ENCODE measurements around the gene OPCML.

The OPCML gene

DNA sequence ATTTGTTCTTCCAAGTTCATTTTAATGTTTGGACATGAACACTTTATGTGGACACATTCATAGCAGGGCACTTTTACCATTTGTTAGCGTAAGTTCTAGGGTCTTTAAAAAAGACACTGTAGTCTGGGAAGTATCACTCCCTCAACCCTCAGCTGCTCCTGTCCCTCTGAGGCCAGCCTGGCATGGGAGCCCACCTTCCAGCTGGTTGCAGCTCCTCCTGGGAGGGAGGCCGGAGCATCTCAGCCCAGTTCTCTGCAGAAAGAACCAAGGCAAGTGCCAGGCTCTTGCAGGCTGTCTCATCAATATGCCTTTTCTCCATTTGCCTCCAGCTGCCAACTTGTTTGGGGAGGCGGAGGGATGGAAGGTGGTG, 150.6 kb downstream of the OPCML start:
- no peak for FAIRE-seq
- DNase-seq (ENCODE audit: insufficient read length, low spot score): no peak

DNA sequence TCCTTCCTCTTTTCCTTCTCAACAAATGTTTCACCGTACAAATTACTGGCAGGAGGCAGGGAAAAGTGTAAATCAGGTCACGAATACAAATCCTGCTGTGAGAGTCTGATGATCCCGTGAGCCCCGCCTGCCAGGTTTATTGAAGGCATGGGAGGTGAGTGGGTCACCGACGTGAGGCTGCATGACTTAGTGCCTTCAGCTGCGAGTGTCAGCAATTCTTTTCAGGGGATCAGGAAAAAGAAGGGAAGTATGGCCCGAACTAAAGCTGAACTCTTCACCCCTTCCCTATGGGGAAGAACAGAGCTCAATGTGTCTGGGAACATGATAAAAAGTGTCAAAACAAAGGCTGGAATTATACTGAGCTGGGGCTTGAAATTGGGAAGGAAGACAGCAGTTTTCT, 166.2 kb downstream of the OPCML start:
- FAIRE-seq (no peak), DNase-seq (ENCODE audit: insufficient read length, low spot score) (no peak)

DNA sequence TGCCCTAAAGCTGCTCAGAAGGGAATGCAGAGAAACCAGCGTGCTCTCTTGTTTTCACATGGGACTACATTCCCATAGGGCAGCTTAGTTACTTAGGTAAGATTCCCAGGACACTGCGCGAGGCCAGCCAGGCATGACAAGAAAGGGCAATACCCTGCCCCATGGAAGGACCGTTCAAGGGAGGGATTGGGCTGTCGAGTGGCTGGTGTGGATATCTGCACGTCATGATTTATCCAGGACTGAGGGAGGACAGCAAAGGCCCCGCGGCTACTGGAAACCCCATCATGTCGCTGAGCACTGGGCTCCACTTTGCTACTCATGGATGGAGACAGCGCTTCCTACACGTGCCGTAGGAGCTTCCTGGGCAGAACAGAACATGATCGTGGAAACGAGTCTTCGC, 169.4 kb downstream of the OPCML start:
- DNase-seq (ENCODE audit: insufficient read length, low spot score): no peak
- no peak for FAIRE-seq

DNA sequence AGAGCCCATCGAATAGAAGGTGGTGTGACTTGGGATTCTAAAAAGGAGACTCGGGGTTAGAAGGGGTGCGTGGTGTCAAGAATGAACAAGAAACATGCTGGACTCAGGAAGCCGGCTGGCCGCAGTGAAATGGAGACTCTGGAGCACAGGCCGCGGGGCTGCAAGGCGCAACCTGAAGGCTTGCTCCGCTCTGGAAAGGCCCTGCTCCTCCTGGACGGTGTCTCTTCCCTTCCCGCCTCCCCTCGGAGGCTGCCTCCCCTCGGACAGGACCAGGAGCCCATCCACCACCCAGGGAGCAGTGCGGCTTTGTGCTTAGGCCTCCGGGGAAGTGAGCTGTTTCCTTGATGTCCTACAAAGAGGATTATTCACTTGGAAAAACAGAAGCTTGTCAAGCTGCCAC, 170.1 kb downstream of the OPCML start:
- FAIRE-seq: no peak
- DNase-seq (ENCODE audit: insufficient read length, low spot score): no peak

DNA sequence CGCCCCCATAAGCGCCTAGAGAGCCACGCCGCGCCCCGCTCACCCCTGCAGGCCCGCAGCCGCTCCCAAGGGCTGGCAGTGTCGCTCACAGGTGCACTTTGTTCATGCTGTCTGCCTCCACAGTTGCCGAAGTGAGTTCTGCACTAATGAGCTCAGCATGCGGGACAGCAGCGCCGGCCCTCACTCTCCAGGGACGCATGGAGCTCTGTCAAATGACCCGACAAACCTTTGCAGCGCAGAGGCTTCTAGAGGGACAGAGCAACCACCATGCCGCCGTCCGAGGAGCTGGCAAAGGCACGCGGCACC, 170.7 kb downstream of the OPCML start:
- DNase-seq (ENCODE audit: insufficient read length, low spot score) (no peak), FAIRE-seq (no peak)

DNA sequence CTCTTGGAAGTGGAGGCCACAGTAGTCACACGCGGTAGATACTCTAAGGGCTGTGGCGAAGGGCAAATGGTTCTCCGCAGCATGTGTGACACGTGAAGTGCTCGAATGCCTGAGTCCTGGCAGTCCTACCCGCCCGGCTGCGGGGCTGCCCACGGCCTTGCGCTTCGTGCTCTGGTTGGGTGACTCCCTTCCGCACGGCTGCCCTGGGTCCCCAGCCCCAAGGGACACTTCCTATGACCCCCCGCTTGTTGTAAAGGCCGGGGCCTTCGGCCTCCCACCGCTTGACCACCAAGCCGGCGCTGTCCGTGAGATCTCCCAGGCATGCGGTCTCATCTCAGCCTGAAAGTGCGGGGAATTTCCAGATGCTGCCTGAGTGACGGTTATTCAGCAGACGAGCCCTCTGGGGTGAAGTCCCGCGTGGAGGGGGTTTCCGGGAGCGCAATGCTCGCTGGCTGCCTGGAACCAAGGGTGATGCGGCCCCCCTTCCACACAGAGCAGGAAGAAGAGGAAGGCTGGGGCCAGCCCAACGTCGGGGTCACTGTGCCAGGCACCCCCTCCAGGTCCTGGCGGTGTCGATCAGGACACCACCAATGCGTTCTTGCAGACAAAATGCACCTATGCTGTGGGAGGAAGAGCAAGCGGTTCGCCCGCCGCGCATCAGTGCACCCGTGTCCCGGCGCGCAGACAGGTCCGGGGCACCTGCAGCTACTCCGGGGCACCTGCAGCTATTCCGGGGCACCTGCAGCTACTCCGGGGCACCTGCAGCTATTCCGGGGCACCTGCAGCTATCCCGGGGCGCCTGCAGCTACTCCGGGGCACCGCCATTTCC, 171.2 kb downstream of the OPCML start:
- FAIRE-seq: no peak

DNA sequence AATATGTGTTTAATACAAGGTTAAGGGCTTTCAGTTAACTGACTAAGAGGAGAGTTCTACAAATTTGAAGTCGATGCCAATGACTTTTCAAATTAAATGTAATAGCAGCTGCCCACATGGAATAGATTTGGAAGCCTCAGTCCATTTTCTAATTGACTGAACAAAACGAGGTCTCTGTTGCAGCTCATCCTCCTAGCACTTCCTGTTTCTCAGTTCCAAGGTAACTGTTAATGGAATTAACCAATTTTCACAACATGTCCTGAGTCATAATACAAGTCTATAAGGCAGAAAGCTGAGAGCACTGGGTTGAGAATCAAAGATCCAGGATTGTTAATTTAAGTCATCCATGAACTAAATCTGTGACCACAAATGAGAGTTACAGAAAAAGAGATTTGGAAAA, 177.2 kb downstream of the OPCML start:
- DNase-seq (ENCODE audit: insufficient read length, low spot score) (no peak), FAIRE-seq (no peak)

More for the DNA sequence above, 171.2 kb downstream of the OPCML start:
- no peak for DNase-seq (ENCODE audit: insufficient read length, low spot score)

DNA sequence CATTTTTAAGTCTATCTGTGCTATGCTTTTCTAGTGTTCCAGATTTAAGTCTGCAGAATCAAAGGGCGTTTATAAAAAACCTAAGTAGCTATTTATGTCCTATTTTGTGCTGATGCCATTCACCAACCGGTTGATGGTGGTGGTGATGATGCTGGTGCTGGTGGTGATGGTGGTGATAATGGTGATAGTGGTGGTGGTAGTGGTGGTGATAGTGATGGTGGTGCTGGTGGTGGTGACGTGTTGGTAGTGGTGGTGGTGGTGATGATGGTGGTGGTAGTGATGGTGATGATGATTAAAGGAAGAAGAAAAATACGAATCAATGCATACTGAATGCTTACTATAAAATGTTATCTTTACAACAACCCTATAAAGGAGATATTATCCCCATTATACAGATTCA, 178.2 kb downstream of the OPCML start:
- no peak for FAIRE-seq

DNA sequence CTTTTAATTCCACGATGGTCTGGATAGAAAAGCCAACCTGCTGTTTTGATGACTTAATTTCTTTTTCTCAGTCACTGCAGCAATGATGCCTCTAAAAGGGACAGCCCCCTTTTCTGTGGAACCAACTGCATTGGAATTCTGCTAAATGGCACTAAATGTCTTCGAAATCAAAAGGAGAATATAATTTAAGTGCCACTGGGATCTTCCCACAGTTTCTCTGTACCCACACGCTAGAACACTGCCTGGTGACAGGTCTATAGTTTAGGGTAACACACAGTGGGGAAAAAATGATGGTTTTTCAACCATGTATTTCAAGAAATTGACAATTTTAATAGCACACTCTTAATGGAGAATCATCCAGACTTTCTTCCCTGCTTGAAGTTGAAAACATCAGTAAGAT, 182.3 kb downstream of the OPCML start:
- DNase-seq (ENCODE audit: insufficient read length, low spot score): no peak

More for the DNA sequence above, 178.2 kb downstream of the OPCML start:
- no peak for DNase-seq (ENCODE audit: insufficient read length, low spot score)

DNA sequence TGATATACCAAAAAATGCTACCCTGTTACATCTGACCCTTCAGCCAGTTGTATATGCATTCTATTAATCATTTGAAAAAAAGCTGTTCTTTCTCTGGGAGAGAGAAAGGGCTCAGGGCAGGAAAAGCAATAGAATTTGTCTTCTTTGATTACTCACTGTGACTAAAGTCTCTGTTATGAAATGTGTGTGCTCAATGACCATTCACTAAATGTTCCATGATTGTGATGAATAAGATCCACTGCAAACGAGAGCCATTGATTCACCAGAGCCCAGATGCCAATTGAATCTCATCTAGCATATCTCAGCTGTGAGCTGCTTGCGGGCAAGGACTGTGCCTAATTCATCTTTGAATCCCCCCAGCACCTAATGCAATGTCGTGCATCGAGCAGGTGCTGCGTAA, 184.3 kb downstream of the OPCML start:
- FAIRE-seq (no peak), DNase-seq (ENCODE audit: insufficient read length, low spot score) (no peak)

More for the DNA sequence above, 182.3 kb downstream of the OPCML start:
- no peak for FAIRE-seq

DNA sequence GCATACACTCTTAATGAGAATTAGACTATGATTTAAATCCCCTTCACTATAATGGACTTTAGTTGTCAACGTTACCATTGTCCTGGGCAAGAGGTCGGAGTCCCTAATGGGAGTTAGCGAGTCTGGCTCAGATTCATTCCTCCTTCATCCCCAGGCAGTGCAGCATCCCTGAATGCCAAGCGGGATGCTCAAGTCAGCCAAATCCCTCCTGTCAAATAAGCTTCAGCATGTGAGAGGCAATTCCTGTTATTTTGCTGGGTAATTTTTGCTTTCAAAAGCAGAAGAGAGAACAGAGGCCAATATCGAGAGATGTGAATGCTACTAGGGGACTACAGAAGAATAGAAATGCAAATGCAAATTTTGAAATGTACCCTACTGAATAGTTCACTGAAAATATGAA, 186.2 kb downstream of the OPCML start:
- DNase-seq (ENCODE audit: insufficient read length, low spot score) (no peak), FAIRE-seq (no peak)

DNA sequence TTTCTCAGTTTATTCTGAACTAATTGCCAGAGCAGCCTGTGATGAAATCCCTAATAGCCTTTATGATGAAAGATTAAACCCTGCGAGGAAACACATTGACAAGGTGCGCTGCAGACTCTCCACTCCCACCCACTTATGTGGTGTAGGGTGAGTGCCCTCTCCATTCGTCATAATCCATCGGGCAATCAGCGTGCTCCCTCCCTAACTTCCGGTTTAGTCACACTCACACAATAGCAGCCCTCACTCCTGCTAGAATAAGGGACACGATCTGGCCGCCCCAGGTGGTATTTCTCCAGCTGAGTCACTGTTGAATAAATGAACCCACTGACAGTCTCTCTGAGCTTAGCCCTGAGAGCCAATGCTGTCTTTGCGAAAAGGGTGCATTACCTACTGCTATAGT, 188.3 kb downstream of the OPCML start:
- no peak for FAIRE-seq
- DNase-seq (ENCODE audit: insufficient read length, low spot score): no peak

DNA sequence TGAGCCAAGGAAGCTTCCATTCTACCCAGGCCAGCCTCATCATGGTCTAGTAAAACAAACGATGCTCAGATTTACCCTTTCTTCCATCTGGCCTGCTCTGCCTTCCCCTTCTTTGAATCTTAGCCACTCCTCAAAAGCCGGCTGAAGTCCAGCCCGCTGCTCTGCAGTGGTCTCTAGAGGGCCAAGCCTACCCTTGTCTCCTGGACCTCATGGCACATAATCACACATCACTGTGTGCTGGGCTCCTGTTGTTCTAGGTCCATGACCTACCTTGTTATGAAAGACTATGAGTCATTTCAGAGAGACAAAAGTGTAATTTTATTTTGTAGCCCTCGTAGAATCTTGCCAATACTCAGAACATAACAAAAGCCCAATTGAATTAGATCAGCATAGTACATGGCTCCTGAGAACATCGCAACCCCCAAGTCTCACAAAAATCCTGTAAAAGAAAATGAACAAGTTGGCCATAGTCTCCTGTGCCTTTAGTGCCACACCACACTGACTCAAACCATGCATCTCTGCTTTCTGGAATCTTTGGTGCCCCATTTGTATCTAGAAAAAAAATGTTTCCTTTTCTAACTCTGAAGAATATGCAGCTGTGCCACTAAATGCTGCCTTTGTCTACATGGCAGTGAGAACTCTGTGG, 192.7 kb downstream of the OPCML start:
- FAIRE-seq (no peak), DNase-seq (ENCODE audit: insufficient read length, low spot score) (no peak)

DNA sequence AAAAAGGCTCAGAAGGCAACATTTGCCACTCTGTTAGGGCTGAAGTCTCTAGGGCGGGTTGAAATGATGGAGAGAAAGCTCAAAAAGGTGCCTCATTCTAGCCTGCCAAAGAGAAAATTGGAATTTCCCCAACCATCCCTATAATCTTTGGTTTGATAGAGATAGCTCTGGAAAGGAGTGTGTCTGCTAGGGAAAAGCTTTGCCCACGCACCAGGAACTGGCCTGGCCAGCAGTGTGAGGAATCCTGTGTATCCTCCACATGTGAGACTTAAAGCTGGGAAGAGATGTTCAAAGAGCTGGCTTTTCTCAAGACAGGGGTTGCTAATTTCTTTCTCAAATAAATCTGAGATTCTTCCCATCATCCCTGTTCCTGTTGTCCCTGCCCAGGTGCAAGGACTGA, 193.7 kb downstream of the OPCML start:
- DNase-seq (ENCODE audit: insufficient read length, low spot score) (no peak), FAIRE-seq (no peak)

DNA sequence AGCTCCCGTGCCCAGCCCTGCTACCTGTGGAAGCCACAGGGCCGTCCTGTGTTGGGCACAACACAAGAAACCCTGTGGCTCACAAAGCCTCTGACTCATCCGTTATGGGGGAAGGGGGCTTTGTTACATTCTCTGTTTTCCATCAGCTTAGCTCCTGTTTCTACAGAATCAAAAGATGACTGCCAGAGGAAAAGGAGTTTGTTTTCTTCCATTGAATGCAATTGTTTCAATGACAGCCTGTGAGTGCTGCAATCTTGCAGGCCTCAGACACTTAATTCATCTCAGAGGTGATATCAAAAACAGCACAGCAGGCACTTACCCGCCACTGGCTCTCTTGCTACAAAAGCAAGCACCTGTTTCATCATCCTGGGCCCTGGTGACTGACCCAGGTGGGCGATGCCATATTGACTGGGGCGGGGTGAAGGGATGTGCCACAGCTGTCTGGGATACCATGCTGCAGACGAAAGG, 194.3 kb downstream of the OPCML start:
- DNase-seq (ENCODE audit: insufficient read length, low spot score) (no peak), FAIRE-seq (no peak)

DNA sequence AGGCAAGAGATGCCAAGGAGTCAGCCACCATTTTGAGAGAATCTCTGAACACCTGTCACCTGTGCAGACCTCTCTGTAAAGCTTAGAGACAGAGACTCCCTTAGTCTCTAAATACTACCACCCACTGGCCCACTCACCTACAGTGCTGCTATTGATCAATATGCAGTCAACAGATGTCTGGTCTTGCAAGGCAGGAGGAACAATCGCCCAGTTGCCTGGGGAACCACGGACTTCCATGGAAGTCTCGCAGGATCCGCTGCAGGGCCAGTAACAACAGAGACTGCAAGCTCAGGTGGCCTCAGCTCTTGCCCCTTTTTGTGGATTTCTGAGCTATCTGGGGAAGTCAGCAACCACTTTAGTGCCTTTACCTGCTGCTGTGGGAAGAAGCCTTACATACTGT, 195.1 kb downstream of the OPCML start:
- FAIRE-seq (no peak), DNase-seq (ENCODE audit: insufficient read length, low spot score) (no peak)

DNA sequence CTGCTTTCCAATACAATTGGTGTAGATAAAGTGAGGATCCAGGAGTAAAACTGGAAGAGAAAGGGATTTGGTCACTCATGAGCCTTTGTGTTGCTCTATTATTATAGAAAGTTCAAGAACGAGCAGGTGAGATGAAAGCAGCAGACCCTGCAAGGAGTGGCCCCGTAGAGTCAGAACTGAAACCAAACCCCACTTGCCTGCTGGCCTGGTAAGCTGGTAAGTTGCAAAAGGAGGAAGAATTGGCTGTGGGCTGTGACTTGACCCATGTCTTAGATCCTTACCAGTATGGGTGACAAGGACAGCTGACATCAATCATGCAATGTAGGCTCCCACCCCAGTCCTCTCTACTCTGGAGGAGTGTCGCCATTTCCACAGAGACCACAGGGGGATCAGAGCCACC, 201.3 kb downstream of the OPCML start:
- no peak for DNase-seq (ENCODE audit: insufficient read length, low spot score)

DNA sequence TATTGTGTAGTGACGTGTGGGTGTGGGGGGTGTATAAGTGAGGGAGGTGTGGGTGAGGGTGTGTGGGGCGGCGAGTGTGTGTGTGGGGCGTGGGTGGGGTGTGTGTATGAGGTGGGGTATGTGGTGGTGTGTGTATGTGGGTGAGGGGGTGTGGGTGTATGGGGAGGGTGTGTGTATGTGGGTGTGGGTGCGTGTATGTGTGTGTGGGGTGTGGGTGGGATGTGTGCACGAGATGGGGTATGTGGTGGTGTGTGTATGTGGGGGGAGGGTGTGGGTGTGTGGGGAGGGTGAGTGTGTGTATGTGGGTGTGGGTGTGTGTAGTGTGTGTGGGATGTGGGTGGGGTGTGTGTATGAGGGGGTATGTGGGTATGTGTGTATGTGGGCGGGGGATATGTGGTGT, 205.5 kb downstream of the OPCML start:
- no peak for FAIRE-seq
- DNase-seq (ENCODE audit: insufficient read length, low spot score): no peak

More for the DNA sequence above, 201.3 kb downstream of the OPCML start:
- FAIRE-seq: no peak

DNA sequence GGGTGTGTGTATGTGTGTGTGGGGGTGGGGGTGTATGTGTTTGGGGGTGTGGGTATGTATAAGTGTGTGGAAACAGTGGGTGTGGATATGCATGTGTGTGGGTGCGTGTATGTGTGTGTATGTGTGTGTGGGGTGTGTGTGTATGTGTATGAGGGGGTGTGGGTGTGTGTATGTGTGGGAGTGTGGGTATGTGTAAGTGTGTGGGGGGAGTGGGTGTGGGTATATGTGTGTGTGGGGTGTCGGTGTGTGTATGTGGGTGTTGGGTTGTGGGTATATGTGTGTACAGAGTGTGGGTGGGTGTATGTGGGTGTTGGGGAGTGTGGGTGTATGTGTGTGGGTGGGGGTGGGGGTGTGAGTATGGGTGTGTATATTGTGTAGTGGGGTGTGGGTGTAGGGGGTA, 206.0 kb downstream of the OPCML start:
- no peak for FAIRE-seq
- DNase-seq (ENCODE audit: insufficient read length, low spot score): no peak

DNA sequence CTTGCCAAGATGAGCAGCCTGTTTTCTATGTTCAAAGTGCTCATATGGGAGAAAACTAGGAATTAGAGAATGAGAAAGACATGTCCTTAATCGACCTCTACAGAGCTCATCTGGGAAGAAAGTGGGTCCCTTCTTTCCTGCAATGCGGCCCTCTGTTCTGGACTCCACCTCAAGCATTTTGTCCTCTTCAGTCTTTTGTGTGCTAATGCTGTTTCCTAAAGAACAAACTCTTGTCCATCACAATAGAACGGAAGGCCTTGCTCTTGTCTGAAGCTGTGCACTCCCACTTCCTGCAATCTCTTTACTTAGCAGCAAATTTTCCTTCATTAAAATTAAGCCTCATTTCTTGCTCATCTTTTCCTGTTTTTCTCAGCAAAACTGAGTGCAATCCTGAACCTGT, 206.6 kb downstream of the OPCML start:
- no peak for DNase-seq (ENCODE audit: insufficient read length, low spot score)
- FAIRE-seq: no peak

DNA sequence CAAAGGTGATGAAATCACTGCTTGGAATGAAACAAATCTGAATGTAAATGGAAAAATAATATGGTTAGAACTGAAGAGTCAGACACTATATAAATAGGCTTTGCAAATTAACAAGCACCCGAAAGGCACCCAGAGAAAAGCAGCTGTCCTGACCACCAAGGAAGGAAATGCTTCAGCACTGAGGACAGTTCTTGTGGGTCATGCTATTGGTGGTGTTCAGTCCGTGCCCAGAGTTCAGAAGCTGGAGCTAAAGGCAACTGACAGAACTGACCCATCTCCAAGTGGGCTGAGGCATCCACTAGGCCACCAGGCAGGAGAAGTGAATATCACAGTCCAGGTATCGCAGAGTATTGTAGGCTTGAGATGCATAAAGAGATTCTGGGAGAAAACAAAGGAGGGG, 208.9 kb downstream of the OPCML start:
- no peak for DNase-seq (ENCODE audit: insufficient read length, low spot score)
- no peak for FAIRE-seq

DNA sequence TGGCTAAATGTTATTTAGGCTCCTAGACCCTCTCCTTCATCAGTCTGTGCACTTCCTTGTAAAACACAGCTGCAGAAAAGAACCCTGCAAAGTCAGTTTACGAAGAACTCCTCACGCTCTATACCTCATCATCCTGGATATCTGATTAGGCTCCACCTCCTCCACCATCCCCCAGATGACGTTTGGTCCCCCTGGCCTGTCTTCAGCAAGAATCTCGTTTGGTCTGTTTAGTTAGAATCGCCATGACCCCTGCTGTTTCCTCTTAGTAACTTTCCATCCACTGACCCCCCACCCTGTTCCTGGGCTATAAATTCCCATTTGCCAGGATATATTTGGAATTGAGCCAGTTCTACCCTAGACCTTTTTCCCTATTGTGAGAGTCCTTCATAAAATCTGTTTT, 214.1 kb downstream of the OPCML start:
- no peak for FAIRE-seq

DNA sequence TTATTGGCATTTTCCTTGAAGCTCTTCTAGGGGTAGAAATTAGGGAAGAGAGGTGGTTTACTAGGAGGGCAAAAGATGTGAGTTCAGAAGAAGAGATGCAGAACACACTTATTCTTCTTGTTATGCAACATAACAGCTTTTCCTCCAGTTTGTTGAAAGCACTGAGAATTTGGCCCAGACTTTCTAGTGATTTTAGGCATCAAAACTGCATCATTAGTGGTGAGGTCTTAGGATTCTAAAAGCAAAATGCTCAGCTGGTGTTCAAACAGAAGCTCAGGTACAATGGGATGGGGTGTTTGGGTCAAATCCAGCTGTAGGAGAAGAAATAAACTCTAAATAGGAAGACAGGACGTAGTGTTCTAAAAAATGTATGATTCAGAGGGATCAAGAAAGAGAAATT, 221.1 kb downstream of the OPCML start:
- FAIRE-seq: no peak
- no peak for DNase-seq (ENCODE audit: insufficient read length, low spot score)

More for the DNA sequence above, 214.1 kb downstream of the OPCML start:
- DNase-seq (ENCODE audit: insufficient read length, low spot score): no peak

Data from GM19239 (cell line).